ENCODE data around the gene PROK1. TPM values are rescaled to one million over a fixed set of nuclear protein-coding genes. Genes with fewer than 3 reads are reported as not detected.

Gene PROK1
- total RNA-seq, 4 donors from 2014 or later: 0.35 to 2.3 TPM; not detected in 2

DNA sequence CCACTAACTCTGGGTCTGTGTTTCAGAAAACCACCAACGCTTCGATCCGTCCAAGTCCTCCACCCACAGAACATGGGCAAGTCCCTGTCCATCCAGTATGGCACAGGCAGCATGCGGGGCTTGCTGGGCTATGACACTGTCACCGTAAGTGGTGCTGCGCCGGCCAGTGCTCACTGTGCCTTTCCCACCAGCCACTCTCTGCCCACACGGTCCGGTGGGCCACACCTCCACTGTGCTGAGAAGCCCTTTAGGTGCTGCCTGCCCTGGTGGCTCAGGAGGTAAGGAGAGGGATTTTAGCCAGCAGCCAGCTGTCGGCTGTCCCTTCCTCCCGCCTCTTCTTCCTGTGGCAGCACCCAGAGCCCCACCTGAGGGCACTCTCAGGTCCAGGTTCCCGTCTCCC, 33.9 kb downstream of the PROK1 start:
- H3K27ac ChIP-seq: no peak overlapping the region
- H3K36me3 ChIP-seq: no peaks in the 10 kb centered on the region
- DNase-seq: no peak
- 80 to 91% methylated on average over 5 to 11 of the region's 12 CpGs for WGBS, 2 donors
- intact Hi-C loops (cut with DNase I): no loop called here
- no peaks in the 10 kb centered on the region for H3K9me3 ChIP-seq
- H3K4me1 ChIP-seq: peaks cover 0 to 36% (median 6%) of the 10 kb centered on the region in 3 donors
- H3K4me3 ChIP-seq: no peak overlapping the region
- no peaks in the 10 kb centered on the region for H3K27me3 ChIP-seq
- TF ChIP-seq POLR2A (IDR thresholded peaks at IDR 0.05): no peak
- TF ChIP-seq, protein P1, sequence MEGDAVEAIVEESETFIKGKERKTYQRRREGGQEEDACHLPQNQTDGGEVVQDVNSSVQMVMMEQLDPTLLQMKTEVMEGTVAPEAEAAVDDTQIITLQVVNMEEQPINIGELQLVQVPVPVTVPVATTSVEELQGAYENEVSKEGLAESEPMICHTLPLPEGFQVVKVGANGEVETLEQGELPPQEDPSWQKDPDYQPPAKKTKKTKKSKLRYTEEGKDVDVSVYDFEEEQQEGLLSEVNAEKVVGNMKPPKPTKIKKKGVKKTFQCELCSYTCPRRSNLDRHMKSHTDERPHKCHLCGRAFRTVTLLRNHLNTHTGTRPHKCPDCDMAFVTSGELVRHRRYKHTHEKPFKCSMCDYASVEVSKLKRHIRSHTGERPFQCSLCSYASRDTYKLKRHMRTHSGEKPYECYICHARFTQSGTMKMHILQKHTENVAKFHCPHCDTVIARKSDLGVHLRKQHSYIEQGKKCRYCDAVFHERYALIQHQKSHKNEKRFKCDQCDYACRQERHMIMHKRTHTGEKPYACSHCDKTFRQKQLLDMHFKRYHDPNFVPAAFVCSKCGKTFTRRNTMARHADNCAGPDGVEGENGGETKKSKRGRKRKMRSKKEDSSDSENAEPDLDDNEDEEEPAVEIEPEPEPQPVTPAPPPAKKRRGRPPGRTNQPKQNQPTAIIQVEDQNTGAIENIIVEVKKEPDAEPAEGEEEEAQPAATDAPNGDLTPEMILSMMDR (IDR thresholded peaks at IDR 0.05): no peak

DNA sequence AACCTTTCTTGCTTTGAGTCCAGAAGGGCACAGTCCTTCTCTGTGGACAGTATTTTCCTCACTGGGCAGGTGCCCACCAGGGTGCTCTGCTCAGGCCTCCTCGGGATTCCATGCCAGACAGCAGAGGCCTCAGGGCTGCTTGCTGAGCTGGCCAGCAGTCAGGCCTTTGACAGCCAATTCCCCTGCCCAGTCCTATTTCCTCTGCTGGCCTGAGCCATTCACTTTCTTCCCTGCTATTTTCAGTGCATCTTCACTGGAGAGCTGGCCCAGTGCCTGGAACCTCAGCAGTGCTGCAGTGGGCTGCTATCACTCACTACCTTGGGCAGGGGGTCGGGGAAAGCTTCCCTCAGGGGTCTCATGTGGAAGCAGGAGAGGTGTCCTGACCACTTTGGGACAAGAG, 34.8 kb downstream of the PROK1 start:
- intact Hi-C loops (cut with DNase I): no loop called here
- Histone ChIP-seq H3K27ac (no peak overlapping the region), H3K4me1 (peaks cover 0 to 33% (median 6%) of the 10 kb centered on the region in 3 donors), H3K4me3 (no peak overlapping the region), H3K9me3 (no peaks in the 10 kb centered on the region), H3K27me3 (no peaks in the 10 kb centered on the region), H3K36me3 (no peaks in the 10 kb centered on the region)
- TF ChIP-seq, protein P1 (IDR thresholded peaks at IDR 0.05): no peak
- TF ChIP-seq POLR2A (IDR thresholded peaks at IDR 0.05): no peak
- WGBS, 2 donors: 13 to 41% methylated on average over 1 to 2 of the region's 2 CpGs
- no peak for DNase-seq

DNA sequence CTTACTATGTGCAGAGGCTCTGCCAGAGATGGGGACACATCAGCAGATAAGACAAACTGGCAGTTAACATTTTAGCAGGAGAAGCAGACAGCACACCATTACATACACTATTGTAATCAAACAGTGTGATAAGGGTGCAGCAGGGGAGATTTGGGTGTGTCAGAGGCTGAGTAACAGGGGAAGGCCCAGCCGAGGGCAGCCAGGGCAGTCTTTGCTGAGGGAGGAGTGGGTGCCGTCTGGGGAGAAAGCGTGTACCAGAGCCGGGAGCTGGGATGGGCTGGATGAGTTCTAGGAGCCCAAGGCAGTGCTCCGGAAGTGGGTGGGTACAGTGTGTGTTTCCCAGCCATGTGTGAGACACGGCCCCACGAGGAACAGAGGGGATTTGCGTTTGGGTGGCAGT, 36.8 kb downstream of the PROK1 start:
- H3K9me3 ChIP-seq: no peaks in the 10 kb centered on the region
- H3K4me3 ChIP-seq: no peak overlapping the region
- no peak overlapping the region for H3K27ac ChIP-seq
- WGBS, 2 donors: 24 to 28% methylated on average over 7 of the region's 8 CpGs
- intact Hi-C loops (cut with DNase I): no loop called here
- H3K4me1 ChIP-seq: peaks cover 0 to 13% (median 6%) of the 10 kb centered on the region in 3 donors
- H3K36me3 ChIP-seq: no peaks in the 10 kb centered on the region
- no peak for DNase-seq
- TF ChIP-seq, protein P1 (IDR thresholded peaks at IDR 0.05): no peak
- no peak for TF ChIP-seq POLR2A (IDR thresholded peaks at IDR 0.05)
- no peaks in the 10 kb centered on the region for H3K27me3 ChIP-seq

DNA sequence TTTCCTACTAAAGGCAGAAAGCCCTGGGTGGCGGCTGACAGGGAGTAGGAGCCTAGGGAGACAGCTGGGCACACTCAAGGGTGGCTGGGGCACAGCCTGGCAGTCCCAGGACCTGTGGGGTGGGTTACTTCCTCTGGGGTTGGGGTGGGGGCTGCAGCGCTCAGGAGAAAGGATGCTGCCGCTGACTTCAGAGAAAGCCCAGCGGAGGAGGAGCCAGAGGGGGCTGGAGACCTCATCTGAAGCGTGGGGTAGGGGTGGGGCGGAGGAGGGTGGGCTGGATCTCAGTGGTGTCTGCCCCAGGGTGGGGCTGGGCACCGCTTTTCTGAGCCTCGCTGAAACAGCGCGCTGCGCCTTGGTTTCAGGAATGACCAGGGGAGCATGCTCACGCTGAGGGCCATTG, 37.2 kb downstream of the PROK1 start:
- Histone ChIP-seq H3K4me3 (no peak overlapping the region), H3K4me1 (peaks cover 0 to 11% (median 6%) of the 10 kb centered on the region in 3 donors), H3K27me3 (no peaks in the 10 kb centered on the region), H3K27ac (no peak overlapping the region), H3K36me3 (no peaks in the 10 kb centered on the region), H3K9me3 (no peaks in the 10 kb centered on the region)
- no peak for TF ChIP-seq POLR2A (IDR thresholded peaks at IDR 0.05)
- TF ChIP-seq, protein P1 (IDR thresholded peaks at IDR 0.05): no peak
- WGBS, 2 donors: 78 to 98% methylated on average over 7 to 10 of the region's 12 CpGs
- intact Hi-C loops (cut with DNase I): no loop called here
- no peak for DNase-seq

DNA sequence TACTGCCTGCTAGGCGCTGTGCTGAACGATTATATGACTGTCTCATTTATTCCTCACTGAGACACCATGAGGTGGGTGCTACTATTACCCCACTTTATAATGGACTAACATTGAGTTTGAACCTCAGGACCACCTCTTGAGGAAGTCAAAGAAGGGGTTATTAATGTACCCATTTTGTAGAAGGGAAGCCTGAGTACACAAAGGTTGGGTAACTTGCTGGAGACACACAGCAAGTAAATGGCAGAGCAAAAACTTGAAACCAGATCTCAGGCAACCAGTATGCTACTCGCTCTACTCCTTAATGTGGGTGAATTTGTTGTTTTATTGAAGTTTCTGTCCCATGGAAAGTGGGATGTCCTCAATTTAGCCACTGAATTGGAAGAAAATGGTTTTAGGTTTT, 37.9 kb downstream of the PROK1 start:
- H3K4me1 ChIP-seq: peaks cover 0 to 12% (median 6%) of the 10 kb centered on the region in 3 donors
- intact Hi-C loops (cut with DNase I): no loop called here
- H3K27ac ChIP-seq: no peak overlapping the region
- 59 to 63% methylated on average over 3 of the region's 3 CpGs for WGBS, 2 donors
- TF ChIP-seq POLR2A (IDR thresholded peaks at IDR 0.05): no peak
- TF ChIP-seq, protein P1 (IDR thresholded peaks at IDR 0.05): no peak
- no peaks in the 10 kb centered on the region for H3K9me3 ChIP-seq
- no peak for DNase-seq
- no peak overlapping the region for H3K4me3 ChIP-seq
- H3K36me3 ChIP-seq: no peaks in the 10 kb centered on the region
- no peaks in the 10 kb centered on the region for H3K27me3 ChIP-seq
